ENCODE results near the gene PKDREJ.
"Not testable (repeated sequence)": the region's sequence is repeated elsewhere in the genome, so short reads cannot be mapped to it uniquely, and the experiment has no call there.

PKDREJ gene

DNA sequence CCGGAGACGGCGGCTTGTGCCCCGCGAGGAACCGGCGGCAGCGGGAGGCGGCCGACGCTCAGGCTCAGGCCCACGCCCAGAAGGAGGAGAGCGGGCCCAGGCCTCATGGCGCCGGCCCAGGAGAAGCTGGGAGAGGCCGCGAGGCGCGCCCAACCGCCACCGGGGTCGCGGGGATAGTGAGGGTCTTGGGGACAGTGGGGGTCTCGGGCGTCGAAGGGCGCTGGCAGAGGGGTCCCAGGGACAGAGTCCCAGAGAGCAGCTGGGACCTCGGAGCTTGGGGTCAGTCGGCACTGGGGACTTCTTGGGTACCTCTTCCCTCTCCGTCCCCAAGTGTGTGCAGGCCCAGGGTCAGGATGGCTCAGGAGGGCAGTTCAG is at the start of gene PKDREJ:
PKDREJ (minus strand) TSS at position 128 of the 375 bp plus-strand sequence; CDS start at position 107, 21 bp downstream.
- no peak for DNase-seq (ENCODE audit: low read depth in 2 of 2)

DNA sequence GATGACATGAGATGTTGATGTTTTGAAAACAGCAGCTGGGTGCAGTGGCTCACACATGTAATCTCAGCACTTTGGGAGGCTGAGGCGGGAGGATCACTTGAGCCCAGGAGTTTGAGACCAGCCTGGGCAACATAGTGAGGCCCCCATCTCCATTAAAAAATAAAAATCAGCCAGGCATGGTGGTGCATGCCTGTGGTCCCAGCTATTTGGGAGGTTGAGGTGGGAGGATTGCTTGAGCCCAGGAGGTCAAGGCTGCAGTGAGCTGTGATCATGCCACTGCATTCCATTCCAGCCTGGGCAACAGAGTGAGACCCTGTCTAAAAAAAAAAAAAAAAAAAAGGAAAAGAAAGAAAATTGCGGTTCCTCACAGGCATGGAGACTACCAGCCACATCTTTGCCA is 49.7 kb upstream of the PKDREJ start:
- DNase-seq (ENCODE audit: low read depth in 2 of 2), result not testable (repeated sequence)

DNA sequence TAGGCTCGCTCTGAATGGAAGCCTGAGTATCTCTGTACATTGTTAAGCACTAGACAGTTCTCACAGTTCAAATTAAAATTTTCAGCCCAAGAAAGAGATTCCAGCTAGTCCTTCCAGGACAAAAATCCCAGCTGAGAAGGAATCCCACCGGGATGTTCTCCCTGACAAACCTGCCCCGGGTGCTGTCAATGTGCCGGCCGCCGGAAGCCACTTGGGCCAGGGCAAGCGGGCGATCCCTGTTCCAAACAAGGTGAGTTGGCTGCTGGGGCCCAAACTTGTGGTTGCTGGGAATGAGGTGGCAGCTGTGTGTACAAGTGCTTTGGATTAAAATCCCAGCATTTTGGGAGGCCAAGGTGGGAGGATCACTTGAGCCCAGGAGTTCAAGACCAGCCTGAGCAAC is 48.9 kb upstream of the PKDREJ start:
- no peak for DNase-seq (ENCODE audit: low read depth in 2 of 2)

DNA sequence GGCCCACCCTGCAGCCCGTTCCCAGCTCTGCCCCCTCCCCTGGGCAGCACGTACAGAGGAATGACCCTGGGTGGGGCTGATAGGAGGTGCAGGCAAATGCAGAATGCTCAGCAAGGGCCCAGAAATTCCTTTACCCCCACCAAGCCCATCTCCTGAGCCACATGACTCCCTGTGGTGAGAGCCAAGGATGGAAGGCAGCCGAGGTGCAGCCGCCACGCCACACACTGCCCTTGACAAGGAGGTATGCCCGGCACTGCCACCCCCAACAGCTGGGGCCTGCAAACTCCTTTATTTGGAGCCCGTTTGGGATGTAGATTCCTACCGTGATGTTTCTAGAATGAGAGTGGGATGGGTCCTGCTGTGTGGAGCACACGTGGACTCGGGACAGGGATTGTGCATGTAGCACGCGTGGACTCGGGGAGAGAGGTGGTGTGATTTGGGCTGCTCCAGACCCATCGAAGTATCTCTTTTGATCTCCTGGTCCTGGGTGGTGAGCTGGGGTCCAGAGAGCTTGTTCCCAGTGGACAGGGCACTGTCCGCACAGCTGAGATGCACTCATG is 46.5 kb upstream of the PKDREJ start:
- DNase-seq (ENCODE audit: low read depth in 2 of 2), result no peak

DNA sequence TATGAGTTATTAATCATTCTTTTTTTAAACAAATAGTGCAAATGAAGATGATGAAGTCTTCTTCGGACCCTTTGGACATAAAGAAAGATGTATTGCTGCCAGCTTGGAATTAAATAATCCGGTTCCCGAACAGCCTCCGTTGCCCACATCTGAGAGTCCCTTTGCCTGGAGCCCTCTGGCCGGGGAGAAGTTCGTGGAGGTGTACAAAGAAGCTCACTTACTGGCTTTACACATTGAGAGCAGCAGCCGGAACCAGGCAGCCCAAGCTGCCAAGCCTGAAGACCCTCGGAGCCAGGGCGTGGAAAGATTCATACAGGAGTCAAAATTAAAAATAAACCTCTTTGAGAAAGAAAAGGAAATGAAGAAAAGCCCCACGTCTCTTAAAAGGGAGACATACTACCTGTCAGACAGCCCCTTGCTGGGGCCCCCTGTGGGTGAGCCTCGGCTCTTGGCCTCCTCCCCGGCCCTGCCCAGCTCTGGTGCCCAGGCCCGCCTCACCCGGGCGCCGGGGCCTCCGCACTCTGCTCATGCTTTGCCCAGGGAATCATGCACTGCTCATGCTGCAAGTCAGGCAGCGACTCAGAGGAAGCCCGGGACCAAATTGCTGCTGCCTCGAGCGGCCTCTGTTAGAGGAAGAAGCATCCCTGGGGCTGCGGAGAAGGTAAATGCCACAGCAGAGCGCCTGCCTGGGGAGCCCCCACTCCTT is 45.3 kb upstream of the PKDREJ start:
- DNase-seq (ENCODE audit: low read depth in 2 of 2), result no peak

GRCh38 chr22:46303347-46303965 is 40.3 kb upstream of the PKDREJ start:
- DNase-seq (ENCODE audit: low read depth in 2 of 2), result no peak

GRCh38 chr22:46300491-46300890 is 37.3 kb upstream of the PKDREJ start:
- DNase-seq (ENCODE audit: low read depth in 2 of 2), result no peak

GRCh38 chr22:46299101-46299500 is 36.0 kb upstream of the PKDREJ start:
- DNase-seq (ENCODE audit: low read depth in 2 of 2), result no peak

DNA sequence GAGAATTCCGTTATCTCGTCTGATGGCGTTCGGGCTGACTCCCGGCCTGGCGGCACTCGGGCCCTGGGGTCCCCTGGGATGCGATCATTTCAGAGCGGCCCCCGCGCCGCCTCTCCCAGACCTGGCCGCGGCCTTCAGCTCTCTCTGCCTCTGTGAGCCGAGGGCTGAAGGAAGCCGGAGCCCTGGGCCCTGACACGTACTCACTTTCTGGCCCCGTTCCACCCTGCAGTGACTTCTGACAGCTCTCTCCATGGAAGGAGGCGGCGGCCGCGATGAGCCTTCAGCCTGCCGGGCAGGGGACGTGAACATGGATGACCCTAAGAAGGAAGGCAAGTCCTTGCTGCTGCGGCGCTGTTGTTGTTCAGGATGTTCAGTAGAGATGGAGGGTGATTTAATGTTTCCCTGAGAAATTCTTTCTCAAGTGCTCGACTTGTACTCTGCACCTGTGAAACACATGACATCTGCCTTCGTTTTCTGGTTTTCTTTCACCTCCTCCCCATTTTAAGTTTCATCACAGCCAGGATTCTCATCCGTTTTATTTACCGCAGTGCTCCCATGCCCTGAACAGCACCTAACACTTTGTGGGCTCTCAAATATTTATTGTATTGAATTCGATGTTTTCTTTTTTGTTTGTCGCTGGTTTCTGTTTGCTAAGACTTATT is 34.1 kb upstream of the PKDREJ start:
- DNase-seq (ENCODE audit: low read depth in 2 of 2), result no peak

GRCh38 chr22:46296257-46297150 is 33.4 kb upstream of the PKDREJ start, which contains the start of gene GTSE1:
TSS of gene GTSE1 (plus strand) at chr22:46296870. CDS start at chr22:46297401, 531 bp downstream.
- DNase-seq (ENCODE audit: low read depth in 2 of 2), result peak; percentile 93 to 94

GRCh38 chr22:46295277-46295971 is 32.3 kb upstream of the PKDREJ start:
- no peak for DNase-seq (ENCODE audit: low read depth in 2 of 2)

DNA sequence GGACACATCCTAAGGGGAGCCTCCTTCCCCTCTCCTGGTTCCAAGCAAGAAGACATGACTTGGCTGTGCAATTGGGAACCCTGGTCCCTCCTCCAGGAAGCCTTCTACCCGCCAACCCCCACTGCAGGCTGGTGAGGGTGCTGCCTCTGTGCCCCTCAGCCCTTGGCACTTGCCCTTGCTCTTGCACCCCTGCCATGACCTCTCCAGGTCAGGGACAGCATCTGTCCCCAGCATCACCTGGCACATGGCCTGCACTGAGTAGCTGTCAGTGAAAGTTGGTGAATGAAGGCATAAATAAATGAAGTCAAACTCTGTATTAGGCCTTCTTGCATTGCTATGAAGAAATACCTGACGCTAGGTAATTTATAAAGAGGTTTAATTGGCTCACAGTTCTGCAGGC is 31.6 kb upstream of the PKDREJ start:
- DNase-seq (ENCODE audit: low read depth in 2 of 2), result no peak

DNA sequence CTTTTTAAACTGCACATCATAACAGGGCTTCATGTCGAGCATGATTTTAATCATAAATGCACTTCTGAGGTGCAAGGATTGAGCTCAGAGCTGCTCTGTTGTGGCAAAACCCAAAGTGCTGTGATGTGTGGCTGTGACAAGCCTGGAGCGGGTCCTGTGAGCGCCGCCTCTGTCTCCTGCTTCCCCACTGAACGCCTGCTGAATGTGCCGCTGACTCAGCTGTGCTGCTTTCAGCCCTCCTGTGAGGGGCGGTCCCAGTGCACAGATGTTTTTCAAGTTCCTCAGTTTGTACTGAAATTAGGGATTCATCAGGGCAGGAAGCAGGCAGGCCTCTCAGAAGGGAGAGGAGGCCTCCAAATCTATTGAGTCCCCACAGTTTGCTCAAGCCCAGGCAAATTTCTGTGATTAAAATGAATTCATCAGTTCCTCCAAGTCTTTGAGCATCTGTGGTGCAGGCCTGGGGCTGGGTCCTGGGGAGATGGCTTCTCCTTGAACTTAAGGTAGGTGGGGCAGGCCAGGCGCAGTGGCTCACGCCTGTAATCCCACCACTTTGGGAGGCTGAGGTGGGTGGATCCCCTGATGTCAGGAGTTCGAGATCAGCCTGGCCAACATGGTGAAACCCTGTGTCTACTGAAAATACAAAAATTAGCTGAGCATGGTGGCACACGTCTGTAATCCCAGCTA is 30.6 kb upstream of the PKDREJ start:
- no peak for DNase-seq (ENCODE audit: low read depth in 2 of 2)

DNA sequence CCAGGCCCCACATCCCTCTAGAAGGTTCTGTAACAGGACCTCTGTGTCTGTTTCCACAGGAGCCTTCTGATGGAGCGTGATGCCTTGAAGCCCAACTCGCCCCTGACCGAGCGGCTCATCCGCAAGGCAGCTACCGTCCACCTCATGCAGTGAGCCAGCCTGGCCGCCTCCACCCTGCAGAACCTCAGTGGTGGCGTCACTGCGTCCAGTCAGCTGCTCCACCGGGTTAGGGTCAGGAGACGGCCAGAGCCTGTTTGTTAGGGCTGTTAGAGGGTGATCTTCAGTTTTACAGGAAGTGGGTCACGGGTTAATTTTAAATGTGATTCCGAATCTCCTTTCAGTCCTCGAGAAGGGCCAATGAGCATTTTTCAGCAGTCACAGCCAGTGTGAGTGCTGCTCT is 29.6 kb upstream of the PKDREJ start:
- no peak for DNase-seq (ENCODE audit: low read depth in 2 of 2)

DNA sequence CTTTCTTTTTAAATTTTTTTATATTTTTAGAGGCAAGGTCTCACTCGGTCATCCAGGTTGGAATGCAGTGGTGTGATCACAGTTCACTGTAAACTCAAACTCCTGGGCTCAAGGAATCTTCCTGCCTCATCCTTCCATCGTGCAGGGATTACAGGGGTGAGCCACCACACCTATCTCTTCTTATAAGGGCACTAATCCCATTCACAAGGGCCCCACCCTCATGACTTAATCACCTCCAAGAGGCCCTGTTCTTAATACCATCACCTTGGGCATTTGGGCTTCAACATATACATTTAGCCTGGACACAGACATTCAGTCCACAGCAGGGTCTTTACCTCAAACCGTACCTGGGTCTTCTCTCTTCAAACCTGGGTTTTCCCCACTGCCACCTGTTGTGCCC is 29.0 kb upstream of the PKDREJ start:
- DNase-seq (ENCODE audit: low read depth in 2 of 2), result no peak

GRCh38 chr22:46290843-46291785 is 28.0 kb upstream of the PKDREJ start:
- DNase-seq (ENCODE audit: low read depth in 2 of 2), result no peak

- no peak for DNase-seq (ENCODE audit: low read depth in 2 of 2)
Observed at GRCh38 chr22:46290121-46290842, 27.1 kb upstream of the PKDREJ start.

DNA sequence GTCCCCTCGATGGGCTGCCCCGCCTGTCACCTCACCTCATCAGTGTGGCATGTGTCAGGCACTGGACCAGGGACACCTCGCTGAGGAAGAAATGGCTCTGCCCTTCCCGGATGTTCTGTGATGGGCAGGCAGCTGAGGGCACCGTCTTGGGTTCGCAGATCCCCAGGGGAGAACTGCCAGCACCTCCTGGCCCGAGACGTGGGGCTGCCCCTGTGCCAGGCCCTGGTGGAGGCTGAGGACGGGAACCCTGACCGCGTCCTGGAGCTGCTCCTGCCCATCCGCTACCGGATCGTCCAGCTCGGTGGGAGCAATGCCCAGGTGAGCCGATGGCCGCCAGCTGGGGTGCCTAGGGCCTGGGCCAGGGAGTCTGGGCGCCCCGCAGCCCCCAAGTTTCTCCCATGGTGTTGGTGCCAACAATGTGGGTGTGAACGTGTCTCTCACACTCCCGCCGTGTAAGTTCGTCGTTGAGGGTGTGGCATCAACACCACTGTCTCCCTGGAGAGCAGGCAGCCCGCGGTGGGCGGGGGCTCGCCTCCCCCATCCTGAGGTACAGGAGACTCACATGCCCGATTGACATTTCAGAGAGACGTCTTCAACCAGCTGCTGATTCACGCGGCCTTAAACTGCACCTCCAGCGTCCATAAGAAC is 26.2 kb upstream of the PKDREJ start:
- no peak for DNase-seq (ENCODE audit: low read depth in 2 of 2)
